Chondrocyte (in vitro differentiated cells): ENCODE data around the gene GRM8. TPM values are rescaled to one million over a fixed set of nuclear protein-coding genes. Genes with fewer than 3 reads are reported as not detected.

ENCODE experiments used
- DNase-seq: peaks from one replicate; pipeline ENCODE4 v3.0.0; 2021; ENCODE audit warnings: mixed read lengths, low spot score
- H3K27ac Mint-ChIP-seq: one replicate; pipeline ENCODE4 v1.8.0; 2021; ENCODE audit warnings: mild to moderate bottlenecking, moderate library complexity, mixed read lengths; ENCODE audit not compliant: unreplicated experiment
- H3K27me3 Mint-ChIP-seq: 2 replicates; pipeline ENCODE4 v1.8.0; 2021; ENCODE audit warnings: low read depth, mixed read lengths
- H3K36me3 Mint-ChIP-seq: 2 replicates; pipeline ENCODE4 v1.8.0; 2021; ENCODE audit warnings: low read depth, mixed read lengths
- H3K4me1 Mint-ChIP-seq: 2 replicates; pipeline ENCODE4 v1.8.0; 2021; ENCODE audit warnings: low read depth, mild to moderate bottlenecking, mixed read lengths
- H3K4me3 Mint-ChIP-seq: one replicate; pipeline ENCODE4 v1.8.0; 2021; ENCODE audit warnings: mild to moderate bottlenecking, moderate library complexity, mixed read lengths; ENCODE audit not compliant: unreplicated experiment
- H3K9me3 Mint-ChIP-seq: 2 replicates; pipeline ENCODE4 v1.8.0; 2021; ENCODE audit warnings: low read depth, mixed read lengths
- CTCF ChIP-seq: fragments of 200-600 bp; sonication (generic); IDR thresholded peaks from 2 replicates; pipeline ENCODE4 v1.5.0; 2021; ENCODE audit warnings: antibody characterized with exemption, mild to moderate bottlenecking, moderate library complexity
- total RNA-seq: library from RNA; stranded (reverse); gene quantifications from 3 replicates; pipeline ENCODE4 v1.2.1, GENCODE V29; 2021

The GRM8 gene
- total RNA-seq, 1 donor from 2014 or later: not detected

- TF ChIP-seq CTCF: no peak
- Mint-ChIP-seq H3K4me1 (no peaks in the 10 kb centered on the region), H3K4me3 (no peak overlapping the region), H3K9me3 (no peaks in the 10 kb centered on the region), H3K27ac (no peak overlapping the region), H3K27me3 (no peaks in the 10 kb centered on the region), H3K36me3 (no peaks in the 10 kb centered on the region)
- no peak for DNase-seq
These were observed 476.2 kb downstream of the GRM8 start for GRCh38 chr7:126776498-126776897.

GRCh38 chr7:126774077-126774476 is 478.7 kb downstream of the GRM8 start:
- no peak for DNase-seq
- Mint-ChIP-seq H3K4me3 (no peak overlapping the region), H3K9me3 (no peaks in the 10 kb centered on the region), H3K4me1 (peaks cover 1% of the 10 kb centered on the region), H3K27ac (no peak overlapping the region), H3K27me3 (no peaks in the 10 kb centered on the region), H3K36me3 (no peaks in the 10 kb centered on the region)
- no peak for TF ChIP-seq CTCF

DNA sequence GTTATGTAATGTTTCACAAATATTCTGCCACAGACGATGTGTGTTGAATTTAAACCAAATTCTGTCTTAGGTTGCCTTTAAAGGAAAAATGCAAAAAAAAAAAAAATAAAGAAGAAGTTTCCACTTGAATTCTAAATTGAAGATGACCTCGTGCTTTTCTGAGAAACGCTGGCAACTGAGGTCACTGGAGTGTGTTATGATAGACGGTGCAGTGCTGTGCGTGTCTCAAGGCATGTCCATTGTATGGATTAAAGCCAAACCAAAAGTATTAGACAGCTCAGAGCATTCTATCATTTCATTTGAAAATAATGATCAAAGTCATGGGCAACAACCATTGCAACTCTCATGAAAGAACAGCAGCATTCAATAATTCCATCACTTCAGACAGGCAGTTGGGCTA is 483.9 kb downstream of the GRM8 start:
- no peak for TF ChIP-seq CTCF
- Mint-ChIP-seq H3K9me3 (no peaks in the 10 kb centered on the region), H3K36me3 (no peaks in the 10 kb centered on the region), H3K4me1 (peaks cover 8% of the 10 kb centered on the region), H3K4me3 (no peak overlapping the region), H3K27ac (peak overlapping the region; percentile 37), H3K27me3 (peaks cover 5% of the 10 kb centered on the region)
- DNase-seq: no peak

DNA sequence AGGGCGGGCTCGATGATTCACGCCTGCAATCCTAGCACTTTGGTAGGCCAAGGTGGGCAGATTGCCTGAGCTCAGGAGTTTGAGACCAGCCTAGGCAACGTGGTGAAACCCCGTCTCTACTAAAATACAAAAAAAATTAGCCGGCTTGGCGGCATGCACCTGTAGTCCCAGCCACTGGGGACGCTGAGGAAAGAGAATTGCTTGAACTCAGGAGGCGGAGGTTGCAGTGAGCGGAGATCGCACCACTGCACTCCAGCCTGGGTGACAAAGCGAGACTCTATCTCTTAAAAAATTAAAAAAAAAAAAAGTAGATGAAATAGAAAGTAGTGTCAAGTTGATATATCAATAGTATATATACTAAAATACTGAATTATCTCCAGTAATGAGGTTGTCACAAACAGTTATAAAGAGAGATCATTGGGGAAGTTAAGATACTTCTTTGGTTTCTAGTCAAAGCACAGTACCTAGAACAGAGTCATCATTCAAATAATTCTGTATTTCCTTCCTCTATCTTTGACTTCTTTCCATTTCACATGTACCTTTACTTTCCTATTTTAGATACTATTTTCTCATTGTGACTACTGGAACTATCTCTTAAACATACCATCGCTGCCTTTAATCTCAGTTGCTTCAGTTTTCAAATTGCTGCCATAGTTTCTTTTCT is 491.7 kb downstream of the GRM8 start:
- Mint-ChIP-seq H3K4me3 (no peak overlapping the region), H3K9me3 (no peaks in the 10 kb centered on the region), H3K27me3 (peaks cover 11% of the 10 kb centered on the region), H3K4me1 (no peaks in the 10 kb centered on the region), H3K27ac (no peak overlapping the region), H3K36me3 (no peaks in the 10 kb centered on the region)
- TF ChIP-seq CTCF: no peak
- no peak for DNase-seq

GRCh38 chr7:126755381-126755780 is 497.4 kb downstream of the GRM8 start:
- no peak overlapping the region for H3K27ac Mint-ChIP-seq
- H3K4me3 Mint-ChIP-seq: no peak overlapping the region
- no peak for TF ChIP-seq CTCF
- no peak for DNase-seq
- H3K36me3 Mint-ChIP-seq: no peaks in the 10 kb centered on the region
- no peaks in the 10 kb centered on the region for H3K4me1 Mint-ChIP-seq
- peaks cover 7% of the 10 kb centered on the region for H3K27me3 Mint-ChIP-seq
- H3K9me3 Mint-ChIP-seq: no peaks in the 10 kb centered on the region
